Caco-2 (cell line): ENCODE results near the gene MARK2. TPM values are rescaled to one million over a fixed set of nuclear protein-coding genes. Genes with fewer than 3 reads are reported as not detected.

Experiments used
- BruUV-seq: library from RNA; stranded (reverse); fragments of 400-500 nt; replicated peaks from 2 replicates; lab custom pipeline; 2021; lab: Mats Ljungman, UMichigan
- CTCF ChIA-PET: fragments of 300-600 bp; sonication (Branson Sonifier 250); formaldehyde crosslinking; loops from one replicate; lab custom pipeline; 2022; ENCODE audit warnings: antibody characterized with exemption; lab: Charles Lee
- POLR2A ChIA-PET: fragments of 300-600 bp; sonication (Branson Sonifier 250); formaldehyde crosslinking; loops from one replicate; lab custom pipeline; 2022; ENCODE audit warnings: antibody characterized with exemption; lab: Charles Lee
- DNase-seq, 2 experiments: peaks; one replicate each; pipeline versions ENCODE4 v3.0.0 to v3.0.0-alpha.2; 2020 to 2022
- H3K27me3 ChIP-seq: replicated peaks from 2 replicates; pipeline ENCODE4 v1.6.0; 2011; ENCODE audit warnings: low read length; ENCODE audit not compliant: control insufficient read depth, insufficient read depth
- H3K36me3 ChIP-seq: 2 replicates; pipeline ENCODE4 v1.5.1; 2011; ENCODE audit warnings: low read length; ENCODE audit not compliant: control insufficient read depth, insufficient read depth
- H3K4me1 ChIP-seq: fragments of 250-450 bp; sonication (Bioruptor Pico); 2 replicates; pipeline ENCODE4 v1.5.1; 2020; ENCODE audit warnings: mild to moderate bottlenecking
- H3K4me3 ChIP-seq: 2 replicates; pipeline ENCODE4 v1.5.1; 2011; ENCODE audit warnings: low read depth, mild to moderate bottlenecking, control low read depth, low read length
- H3K9me3 ChIP-seq: fragments of 250-450 bp; sonication (Bioruptor Pico); 2 replicates; pipeline ENCODE4 v1.5.1; 2020; ENCODE audit warnings: mild to moderate bottlenecking, moderate library complexity
- H3K27ac Mint-ChIP-seq: one replicate; pipeline ENCODE4 v1.8.0; 2022; ENCODE audit warnings: mixed read lengths; ENCODE audit not compliant: unreplicated experiment
- H3K27me3 Mint-ChIP-seq: one replicate; pipeline ENCODE4 v1.8.0; 2022; ENCODE audit warnings: mixed read lengths; ENCODE audit not compliant: insufficient read depth, unreplicated experiment
- H3K36me3 Mint-ChIP-seq: one replicate; pipeline ENCODE4 v1.8.0; 2022; ENCODE audit warnings: mild to moderate bottlenecking, mixed read lengths; ENCODE audit not compliant: insufficient read depth, unreplicated experiment
- H3K4me1 Mint-ChIP-seq: one replicate; pipeline ENCODE4 v1.8.0; 2022; ENCODE audit warnings: low read depth, mixed read lengths; ENCODE audit not compliant: unreplicated experiment
- H3K4me3 Mint-ChIP-seq: one replicate; pipeline ENCODE4 v1.8.0; 2022; ENCODE audit warnings: mild to moderate bottlenecking, moderate library complexity, mixed read lengths; ENCODE audit not compliant: unreplicated experiment
- H3K9me3 Mint-ChIP-seq: one replicate; pipeline ENCODE4 v1.8.0; 2022; ENCODE audit warnings: mixed read lengths; ENCODE audit not compliant: unreplicated experiment
- intact Hi-C: fragments of 100-400 bp; cut with micrococcal nuclease; formaldehyde crosslinking; loops from one replicate; pipeline ENCODE4 v1.10.0; 2022; ENCODE audit not compliant: unreplicated experiment
- total RNA-seq: library from RNA; stranded (reverse); gene quantifications from 2 replicates; pipeline ENCODE4 v1.2.3, GENCODE V29; 2022
- TF ChIP-seq, protein P1 (sequence below), 2 experiments: fragments of 200-600 bp in 1 of 2; IDR thresholded peaks; 1 replicate in 1 of 2; 2 replicates in 1 of 2; pipeline versions ENCODE4 v1.5.1 to v1.8.0; 2011 to 2022; ENCODE audit warnings: antibody characterized with exemption in 1 of 2, control low read depth in 1 of 2, inconsistent platforms in 1 of 2, low read depth in 1 of 2, low read length in 1 of 2, mild to moderate bottlenecking in 1 of 2, moderate library complexity in 1 of 2; ENCODE audit not compliant: insufficient read depth in 1 of 2, severe bottlenecking in 1 of 2, unreplicated experiment in 1 of 2

MARK2 gene
- total RNA-seq, 1 experiment from 2014 or later: 63.5 TPM

DNA sequence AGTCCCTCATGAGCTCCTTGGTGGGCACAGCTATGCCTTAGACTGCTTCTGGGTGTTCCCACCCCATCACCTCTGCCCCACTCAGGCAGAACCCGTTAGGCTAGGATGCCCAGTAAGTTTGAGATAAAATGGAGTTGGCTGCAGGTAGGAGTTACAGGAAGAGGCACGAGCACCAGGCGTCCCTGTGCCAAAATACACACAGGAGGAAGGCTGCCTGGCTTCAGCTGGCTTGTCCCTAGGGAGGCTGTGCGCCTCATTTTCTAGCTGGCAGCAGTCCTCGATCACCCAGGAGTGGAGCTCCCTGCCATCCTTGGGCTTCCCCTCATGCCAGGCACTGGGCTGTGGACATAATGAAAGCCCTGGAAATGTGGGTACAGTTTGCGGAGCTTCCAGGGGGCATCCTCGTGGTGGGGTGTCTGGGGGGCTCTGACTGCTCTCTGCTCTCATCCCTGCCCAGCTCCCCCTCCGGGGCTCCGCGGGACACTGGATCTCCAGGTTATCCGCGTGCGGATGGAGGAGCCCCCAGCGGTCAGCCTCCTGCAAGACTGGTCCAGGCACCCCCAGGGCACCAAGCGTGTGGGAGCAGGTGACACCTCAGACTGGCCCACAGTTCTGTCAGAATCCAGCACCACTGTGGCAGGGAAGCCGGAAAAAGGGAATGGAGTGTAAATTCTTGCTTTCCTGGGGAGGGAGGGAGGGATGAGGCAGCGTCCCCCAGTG is 12.3 kb upstream of the MARK2 start:
- Histone ChIP-seq H3K4me3 (no peak overlapping the region), H3K27me3 (no peaks in the 10 kb centered on the region), H3K4me1 (no peaks in the 10 kb centered on the region), H3K9me3 (no peaks in the 10 kb centered on the region), H3K36me3 (peaks cover 11% of the 10 kb centered on the region)
- BruUV-seq: no TSS peak
- H3K4me3 Mint-ChIP-seq: no peak overlapping the region
- DNase-seq: no peak
- no peaks in the 10 kb centered on the region for H3K27me3 Mint-ChIP-seq
- POLR2A ChIA-PET: no interaction called here
- H3K36me3 Mint-ChIP-seq: peaks cover 63% of the 10 kb centered on the region
- no peak overlapping the region for H3K27ac Mint-ChIP-seq
- intact Hi-C loops: no loop called here
- CTCF ChIA-PET: no interaction called here
- H3K9me3 Mint-ChIP-seq: no peaks in the 10 kb centered on the region
- TF ChIP-seq, protein P1, sequence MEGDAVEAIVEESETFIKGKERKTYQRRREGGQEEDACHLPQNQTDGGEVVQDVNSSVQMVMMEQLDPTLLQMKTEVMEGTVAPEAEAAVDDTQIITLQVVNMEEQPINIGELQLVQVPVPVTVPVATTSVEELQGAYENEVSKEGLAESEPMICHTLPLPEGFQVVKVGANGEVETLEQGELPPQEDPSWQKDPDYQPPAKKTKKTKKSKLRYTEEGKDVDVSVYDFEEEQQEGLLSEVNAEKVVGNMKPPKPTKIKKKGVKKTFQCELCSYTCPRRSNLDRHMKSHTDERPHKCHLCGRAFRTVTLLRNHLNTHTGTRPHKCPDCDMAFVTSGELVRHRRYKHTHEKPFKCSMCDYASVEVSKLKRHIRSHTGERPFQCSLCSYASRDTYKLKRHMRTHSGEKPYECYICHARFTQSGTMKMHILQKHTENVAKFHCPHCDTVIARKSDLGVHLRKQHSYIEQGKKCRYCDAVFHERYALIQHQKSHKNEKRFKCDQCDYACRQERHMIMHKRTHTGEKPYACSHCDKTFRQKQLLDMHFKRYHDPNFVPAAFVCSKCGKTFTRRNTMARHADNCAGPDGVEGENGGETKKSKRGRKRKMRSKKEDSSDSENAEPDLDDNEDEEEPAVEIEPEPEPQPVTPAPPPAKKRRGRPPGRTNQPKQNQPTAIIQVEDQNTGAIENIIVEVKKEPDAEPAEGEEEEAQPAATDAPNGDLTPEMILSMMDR (IDR thresholded peaks at IDR 0.05; ENCODE audit: insufficient read depth in 1 of 2, low read depth in 1 of 2, low read length in 1 of 2, severe bottlenecking in 1 of 2, unreplicated experiment in 1 of 2): no peak
- no peaks in the 10 kb centered on the region for H3K4me1 Mint-ChIP-seq

DNA sequence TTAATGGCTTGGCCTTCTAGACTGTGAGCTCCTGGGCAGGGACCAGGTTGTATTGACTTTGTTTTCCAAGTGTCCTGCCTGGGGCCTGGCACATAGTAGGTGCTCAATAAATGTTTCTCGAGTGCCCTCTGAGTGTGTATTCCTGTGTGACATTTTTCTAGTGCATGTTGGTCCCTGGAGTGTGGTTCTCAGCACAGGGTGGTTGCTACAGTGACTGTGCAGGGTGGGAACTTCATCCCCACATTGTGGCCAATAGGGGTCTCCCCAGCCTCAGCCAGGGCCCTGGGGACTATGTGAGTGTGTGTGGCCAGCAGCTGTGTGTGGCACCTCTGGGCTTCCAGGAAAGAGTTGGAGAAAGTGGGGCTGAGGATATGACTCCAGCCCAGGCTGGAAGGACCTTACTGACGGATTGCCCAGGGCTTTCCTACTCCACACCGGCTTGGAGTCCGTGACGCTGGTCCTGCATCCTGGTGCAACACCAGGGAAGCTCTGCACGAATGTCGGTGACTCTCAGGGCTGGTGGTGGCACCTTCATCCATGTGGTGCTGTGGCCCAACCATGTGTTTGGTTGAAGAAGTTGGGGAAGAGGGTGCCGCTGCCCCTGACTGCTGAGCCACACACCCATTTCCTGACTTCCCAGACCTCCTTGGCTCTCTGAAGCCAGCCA is 9.0 kb upstream of the MARK2 start:
- no TSS peak for BruUV-seq
- peaks cover 3% of the 10 kb centered on the region for H3K36me3 ChIP-seq
- Mint-ChIP-seq H3K27me3 (no peaks in the 10 kb centered on the region), H3K36me3 (peaks cover 29% of the 10 kb centered on the region), H3K4me3 (no peak overlapping the region), H3K9me3 (no peaks in the 10 kb centered on the region), H3K4me1 (no peaks in the 10 kb centered on the region), H3K27ac (no peak overlapping the region)
- intact Hi-C loops: loop anchor here (5.0 kb wide), 1 partner anchor 63 kb away; the partner anchor contains the start of gene ZFTA
- POLR2A ChIA-PET: no interaction called here
- DNase-seq: peak; percentile 55 to 64
- H3K4me3 ChIP-seq: no peak overlapping the region
- TF ChIP-seq, protein P1 (IDR thresholded peaks at IDR 0.05; ENCODE audit: insufficient read depth in 1 of 2, low read depth in 1 of 2, low read length in 1 of 2, severe bottlenecking in 1 of 2, unreplicated experiment in 1 of 2): peak; percentile 45 to 62
- H3K4me1 ChIP-seq: no peaks in the 10 kb centered on the region
- no peaks in the 10 kb centered on the region for H3K27me3 ChIP-seq
- H3K9me3 ChIP-seq: no peaks in the 10 kb centered on the region
- CTCF ChIA-PET: interaction anchor here (0.6 to 1.1 kb wide), 5 partner anchors 9 to 115 kb away, joined by 3 to 7 read pairs (median 3); partner anchors contain the start of genes MARK2 and ZFTA

DNA sequence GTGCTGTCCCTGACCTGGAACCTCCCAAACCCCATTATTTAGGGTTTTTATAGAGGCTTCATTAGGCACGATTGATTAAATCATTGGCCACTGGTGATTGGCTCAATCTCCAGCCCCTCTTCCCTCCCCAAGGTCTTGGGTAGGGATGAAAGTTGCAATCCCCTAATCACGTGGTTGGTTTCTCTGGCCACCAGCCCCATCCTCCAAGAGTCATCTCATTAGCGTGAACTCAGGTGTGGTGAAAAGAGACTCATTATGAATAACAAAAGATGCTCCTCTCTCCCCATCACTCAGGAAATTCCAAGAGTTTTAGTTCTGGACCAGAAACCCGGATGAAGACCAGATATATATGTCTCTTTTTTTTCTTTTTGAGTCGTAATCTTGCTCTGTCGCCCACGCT is 7.6 kb upstream of the MARK2 start:
- Mint-ChIP-seq H3K9me3 (no peaks in the 10 kb centered on the region), H3K4me1 (peaks cover 5% of the 10 kb centered on the region), H3K27ac (no peak overlapping the region), H3K27me3 (no peaks in the 10 kb centered on the region), H3K4me3 (no peak overlapping the region), H3K36me3 (peaks cover 17% of the 10 kb centered on the region)
- TF ChIP-seq, protein P1 (IDR thresholded peaks at IDR 0.05; ENCODE audit: insufficient read depth in 1 of 2, low read depth in 1 of 2, low read length in 1 of 2, severe bottlenecking in 1 of 2, unreplicated experiment in 1 of 2): no peak
- Histone ChIP-seq H3K4me3 (no peak overlapping the region), H3K9me3 (no peaks in the 10 kb centered on the region), H3K4me1 (no peaks in the 10 kb centered on the region), H3K27me3 (no peaks in the 10 kb centered on the region), H3K36me3 (peaks cover 2% of the 10 kb centered on the region)
- intact Hi-C loops: loop anchor here (5.0 kb wide), 1 partner anchor 64 kb away; the partner anchor contains the start of gene ZFTA
- POLR2A ChIA-PET: interaction anchor here (0.7 kb wide), 2 partner anchors 23 to 43 kb away, joined by 3 read pairs; no protein-coding TSS in a partner anchor
- CTCF ChIA-PET: interaction anchor here (0.6 to 1.2 kb wide), 2 partner anchors 41 to 115 kb away, joined by 3 to 4 read pairs; no protein-coding TSS in a partner anchor
- no TSS peak for BruUV-seq
- DNase-seq: no peak
